ENCODE results near the gene TMEM200A. TPM values are rescaled to one million over a fixed set of nuclear protein-coding genes. Genes with fewer than 3 reads are reported as not detected.

TMEM200A gene
- total RNA-seq, 1 donor from 2014 or later, result 1.3 TPM

GRCh38 chr6:130381459-130382380 lies 15.9 kb downstream of the TMEM200A start:
- intact Hi-C loops (cut with micrococcal nuclease), result no loop called here
- peaks cover 12% of the 10 kb centered on the region for H3K27me3 Mint-ChIP-seq (ENCODE audit: low read depth)
- H3K36me3 Mint-ChIP-seq (ENCODE audit: low read depth), result peaks cover 6% of the 10 kb centered on the region
- no peak overlapping the region for H3K4me3 Mint-ChIP-seq (ENCODE audit: low read depth)
- DNase-seq (ENCODE audit: low spot score), result peak; percentile 20
- no peaks in the 10 kb centered on the region for H3K9me3 Mint-ChIP-seq
- peaks cover 23% of the 10 kb centered on the region for H3K4me1 Mint-ChIP-seq (ENCODE audit: low read depth)
- peak overlapping the region; percentile 13 for H3K27ac Mint-ChIP-seq

GRCh38 chr6:130382872-130383490 lies 17.2 kb downstream of the TMEM200A start:
- peaks cover 19% of the 10 kb centered on the region for H3K27me3 Mint-ChIP-seq (ENCODE audit: low read depth)
- intact Hi-C loops (cut with micrococcal nuclease), result no loop called here
- no peak for DNase-seq (ENCODE audit: low spot score)
- H3K4me1 Mint-ChIP-seq (ENCODE audit: low read depth), result peaks cover 19% of the 10 kb centered on the region
- H3K27ac Mint-ChIP-seq, result no peak overlapping the region
- no peak overlapping the region for H3K4me3 Mint-ChIP-seq (ENCODE audit: low read depth)
- H3K9me3 Mint-ChIP-seq, result no peaks in the 10 kb centered on the region
- peaks cover 6% of the 10 kb centered on the region for H3K36me3 Mint-ChIP-seq (ENCODE audit: low read depth)

GRCh38 chr6:130385064-130385695 lies 19.4 kb downstream of the TMEM200A start:
- Mint-ChIP-seq H3K9me3 (no peaks in the 10 kb centered on the region), H3K4me3 (ENCODE audit: low read depth) (no peak overlapping the region), H3K36me3 (ENCODE audit: low read depth) (peaks cover 6% of the 10 kb centered on the region), H3K27me3 (ENCODE audit: low read depth) (peaks cover 24% of the 10 kb centered on the region), H3K4me1 (ENCODE audit: low read depth) (peaks cover 19% of the 10 kb centered on the region), H3K27ac (no peak overlapping the region)
- DNase-seq (ENCODE audit: low spot score), result no peak
- intact Hi-C loops (cut with micrococcal nuclease), result no loop called here

- intact Hi-C loops (cut with micrococcal nuclease), result no loop called here
These were observed 23.3 kb downstream of the TMEM200A start for GRCh38 chr6:130389142-130389541.

GRCh38 chr6:130390890-130391289 lies 25.1 kb downstream of the TMEM200A start:
- Mint-ChIP-seq H3K27ac (no peak overlapping the region), H3K27me3 (ENCODE audit: low read depth) (peaks cover 24% of the 10 kb centered on the region), H3K9me3 (no peaks in the 10 kb centered on the region), H3K36me3 (ENCODE audit: low read depth) (peaks cover 6% of the 10 kb centered on the region), H3K4me1 (ENCODE audit: low read depth) (no peaks in the 10 kb centered on the region), H3K4me3 (ENCODE audit: low read depth) (no peak overlapping the region)
- intact Hi-C loops (cut with micrococcal nuclease), result no loop called here
- DNase-seq (ENCODE audit: low spot score), result no peak

More at GRCh38 chr6:130389142-130389541, 23.3 kb downstream of the TMEM200A start:
- Mint-ChIP-seq H3K27me3 (ENCODE audit: low read depth) (peaks cover 28% of the 10 kb centered on the region), H3K27ac (no peak overlapping the region), H3K4me1 (ENCODE audit: low read depth) (no peaks in the 10 kb centered on the region), H3K9me3 (no peaks in the 10 kb centered on the region), H3K4me3 (ENCODE audit: low read depth) (no peak overlapping the region), H3K36me3 (ENCODE audit: low read depth) (peaks cover 6% of the 10 kb centered on the region)
- no peak for DNase-seq (ENCODE audit: low spot score)

GRCh38 chr6:130393306-130393705 lies 27.5 kb downstream of the TMEM200A start:
- Mint-ChIP-seq H3K4me3 (ENCODE audit: low read depth) (no peak overlapping the region), H3K9me3 (peaks cover 4% of the 10 kb centered on the region), H3K36me3 (ENCODE audit: low read depth) (no peaks in the 10 kb centered on the region), H3K27me3 (ENCODE audit: low read depth) (peaks cover 11% of the 10 kb centered on the region), H3K27ac (no peak overlapping the region), H3K4me1 (ENCODE audit: low read depth) (peaks cover 2% of the 10 kb centered on the region)
- DNase-seq (ENCODE audit: low spot score), result no peak
- intact Hi-C loops (cut with micrococcal nuclease), result no loop called here

- H3K4me3 Mint-ChIP-seq (ENCODE audit: low read depth), result no peak overlapping the region
- no peak overlapping the region for H3K27ac Mint-ChIP-seq
- no peaks in the 10 kb centered on the region for H3K36me3 Mint-ChIP-seq (ENCODE audit: low read depth)
- peaks cover 13% of the 10 kb centered on the region for H3K9me3 Mint-ChIP-seq
- peaks cover 2% of the 10 kb centered on the region for H3K4me1 Mint-ChIP-seq (ENCODE audit: low read depth)
- H3K27me3 Mint-ChIP-seq (ENCODE audit: low read depth), result peaks cover 9% of the 10 kb centered on the region
- intact Hi-C loops (cut with micrococcal nuclease), result no loop called here
- DNase-seq (ENCODE audit: low spot score), result no peak
These were observed 28.4 kb downstream of the TMEM200A start for GRCh38 chr6:130394246-130394645.

- Mint-ChIP-seq H3K27ac (no peak overlapping the region), H3K4me3 (ENCODE audit: low read depth) (no peak overlapping the region), H3K9me3 (peaks cover 16% of the 10 kb centered on the region), H3K4me1 (ENCODE audit: low read depth) (peaks cover 2% of the 10 kb centered on the region), H3K27me3 (ENCODE audit: low read depth) (peaks cover 7% of the 10 kb centered on the region), H3K36me3 (ENCODE audit: low read depth) (no peaks in the 10 kb centered on the region)
- intact Hi-C loops (cut with micrococcal nuclease), result no loop called here
- DNase-seq (ENCODE audit: low spot score), result no peak
These were observed 29.3 kb downstream of the TMEM200A start for GRCh38 chr6:130395164-130395563.

GRCh38 chr6:130396722-130397121 lies 30.9 kb downstream of the TMEM200A start:
- Mint-ChIP-seq H3K36me3 (ENCODE audit: low read depth) (no peaks in the 10 kb centered on the region), H3K4me3 (ENCODE audit: low read depth) (no peak overlapping the region), H3K9me3 (peaks cover 16% of the 10 kb centered on the region), H3K4me1 (ENCODE audit: low read depth) (peaks cover 4% of the 10 kb centered on the region), H3K27ac (no peak overlapping the region), H3K27me3 (ENCODE audit: low read depth) (peaks cover 10% of the 10 kb centered on the region)
- intact Hi-C loops (cut with micrococcal nuclease), result no loop called here
- DNase-seq (ENCODE audit: low spot score), result no peak

GRCh38 chr6:130405549-130405948 lies 39.7 kb downstream of the TMEM200A start:
- H3K27ac Mint-ChIP-seq, result no peak overlapping the region
- DNase-seq (ENCODE audit: low spot score), result no peak
- H3K9me3 Mint-ChIP-seq, result no peaks in the 10 kb centered on the region
- H3K36me3 Mint-ChIP-seq (ENCODE audit: low read depth), result no peaks in the 10 kb centered on the region
- H3K4me3 Mint-ChIP-seq (ENCODE audit: low read depth), result no peak overlapping the region
- H3K4me1 Mint-ChIP-seq (ENCODE audit: low read depth), result peaks cover 10% of the 10 kb centered on the region
- intact Hi-C loops (cut with micrococcal nuclease), result no loop called here
- peaks cover 27% of the 10 kb centered on the region for H3K27me3 Mint-ChIP-seq (ENCODE audit: low read depth)

GRCh38 chr6:130407032-130407431 lies 41.2 kb downstream of the TMEM200A start:
- intact Hi-C loops (cut with micrococcal nuclease), result no loop called here
- no peak for DNase-seq (ENCODE audit: low spot score)
- Mint-ChIP-seq H3K36me3 (ENCODE audit: low read depth) (no peaks in the 10 kb centered on the region), H3K4me3 (ENCODE audit: low read depth) (no peak overlapping the region), H3K4me1 (ENCODE audit: low read depth) (peaks cover 7% of the 10 kb centered on the region), H3K27ac (no peak overlapping the region), H3K27me3 (ENCODE audit: low read depth) (peaks cover 22% of the 10 kb centered on the region), H3K9me3 (no peaks in the 10 kb centered on the region)

- Mint-ChIP-seq H3K27ac (no peak overlapping the region), H3K4me3 (ENCODE audit: low read depth) (no peak overlapping the region), H3K9me3 (no peaks in the 10 kb centered on the region), H3K4me1 (ENCODE audit: low read depth) (peaks cover 7% of the 10 kb centered on the region), H3K27me3 (ENCODE audit: low read depth) (peaks cover 15% of the 10 kb centered on the region), H3K36me3 (ENCODE audit: low read depth) (no peaks in the 10 kb centered on the region)
- intact Hi-C loops (cut with micrococcal nuclease), result no loop called here
- no peak for DNase-seq (ENCODE audit: low spot score)
These were observed 43.7 kb downstream of the TMEM200A start for GRCh38 chr6:130409418-130410100.
